ENCODE measurements around the gene LIFR. TPM values are rescaled to one million over a fixed set of nuclear protein-coding genes. Genes with fewer than 3 reads are reported as not detected.
A peak's percentile ranks its signal among the peaks of the same experiment; 100 is the strongest.

Gene LIFR
- total and polyA plus RNA-seq, 2 of the 4 experiments (the other 2 are of a cell fraction) = 1.9 to 10.4 TPM

GRCh38 chr5:38601133-38601862, 44.9 kb upstream of the LIFR start:
- dilution Hi-C loops (cut with HindIII; ENCODE audit: low sequenced_read_pairs, unreplicated experiment) = no loop called here
- Histone ChIP-seq H2BK120ac (ENCODE audit: low read depth, low read length) (no peak overlapping the region), H2AFZ (replicated peaks; ENCODE audit: low read length, poor library complexity) (no peak overlapping the region), H2AK5ac (ENCODE audit: low read depth, low read length) (peak overlapping the region; percentile 1; the same call in 1 of the 2 replicates), H3K36me3 (ENCODE audit: control insufficient read depth, insufficient read depth, low read length) (no peaks in the 10 kb centered on the region), H3K9me3 (ENCODE audit: control insufficient read depth, insufficient read depth, low read length) (no peaks in the 10 kb centered on the region), H3K14ac (replicated peaks; ENCODE audit: low read depth, low read length) (no peak overlapping the region; the same call in 1 of the 2 replicates), H3K4ac (ENCODE audit: low read depth, low read length) (no peak overlapping the region), H3K4me3 (ENCODE audit: insufficient read depth, low read depth, low read length) (no peak overlapping the region), H2BK5ac (ENCODE audit: low read depth, low read length, poor library complexity, severe bottlenecking) (no peak overlapping the region), H3K9me1 (ENCODE audit: insufficient read depth, low read length) (peaks cover 16% of the 10 kb centered on the region), H3K18ac (ENCODE audit: low read depth, low read length) (0 out of 2 replicates have a peak overlapping the region, but pooled peaks have one; percentile 6), H3K23ac (ENCODE audit: low read depth, low read length) (peak overlapping the region; percentile 8; the same call in 1 of the 2 replicates), H3K27ac (ENCODE audit: insufficient read depth, low read length) (no peak overlapping the region), H3K79me1 (ENCODE audit: low read depth in 1 of 2, low read length in 2 of 2) (no peaks in the 10 kb centered on the region), H4K8ac (ENCODE audit: low read depth in 2 of 2, low read length in 2 of 2) (no peak overlapping the region), H2BK20ac (ENCODE audit: low read depth, low read length) (peak overlapping the region; percentile 8; the same call in 1 of the 2 replicates), H2BK15ac (ENCODE audit: low read depth, low read length) (peak overlapping the region; percentile 2; the same call in 1 of the 3 replicates), H3K4me1 (ENCODE audit: control insufficient read depth, insufficient read depth, low read length) (peaks cover 18% of the 10 kb centered on the region), H4K91ac (ENCODE audit: insufficient read depth, low read depth, low read length) (no peak overlapping the region), H2AK9ac (replicated peaks; ENCODE audit: low read depth, low read length, poor library complexity) (no peak overlapping the region), H4K5ac (ENCODE audit: low read depth, low read length) (no peak overlapping the region), H3K27me3 (ENCODE audit: control insufficient read depth, insufficient read depth, low read length) (no peaks in the 10 kb centered on the region; the same call in 1 of the 2 replicates), H3K4me2 (ENCODE audit: low read depth, low read length) (no peak overlapping the region), H3K56ac (ENCODE audit: extremely low read depth, insufficient read depth, low read length) (no peak overlapping the region), H3K9ac (ENCODE audit: low read depth, low read length) (no peak overlapping the region), H4K20me1 (ENCODE audit: insufficient read depth, low read length) (peaks cover 5% of the 10 kb centered on the region; the same call in 1 of the 2 replicates)
- no TSS peak for BruUV-seq (replicated peaks)
- DNase-seq = no peak
- ChIA-PET POLR2A (ENCODE audit: unreplicated experiment) (no interaction called here), CTCF (no interaction called here)
- 71% methylated on average over 3 of the region's 5 CpGs; no CpG with 5 or more reads in 1 of the 2 experiments for WGBS, 2 experiments (ENCODE audit: extremely low coverage in 2 of 2, insufficient read length in 1 of 2)
- no peak for TF ChIP-seq ELK1 (IDR thresholded peaks at IDR 0.05; ENCODE audit: borderline replicate concordance, low read depth, low read length)
- TF ChIP-seq MAFK (IDR thresholded peaks at IDR 0.05; ENCODE audit: low read depth, low read length) = no peak
- TF ChIP-seq CHD1 (IDR thresholded peaks at IDR 0.05; ENCODE audit: low read depth, low read length) = no peak
- no peak for TF ChIP-seq CEBPB (IDR thresholded peaks at IDR 0.05; ENCODE audit: low read depth, low read length)
- no peak for TF ChIP-seq NFE2L2 (IDR thresholded peaks at IDR 0.05; ENCODE audit: low read depth, low read length)
- no peak for TF ChIP-seq SMC3 (IDR thresholded peaks at IDR 0.05; ENCODE audit: low read depth, low read length)
- no peak for TF ChIP-seq FOS (IDR thresholded peaks at IDR 0.05; ENCODE audit: low read depth, low read length)
- TF ChIP-seq RFX5 (IDR thresholded peaks at IDR 0.05; ENCODE audit: low read depth, low read length) = no peak
- TF ChIP-seq USF2 (IDR thresholded peaks at IDR 0.05; ENCODE audit: low read depth, low read length) = no peak
- TF ChIP-seq RCOR1 (IDR thresholded peaks at IDR 0.05; ENCODE audit: insufficient replicate concordance, low read length) = no peak
- intact Hi-C loops (cut with micrococcal nuclease) = no loop called here
- ATAC-seq (ENCODE audit: low read depth) = no peak
- in situ Hi-C loops (cut with MboI; ENCODE audit: low sequenced_read_pairs) = no loop called here
